ENCODE data around the gene ANTXR1.

DNA sequence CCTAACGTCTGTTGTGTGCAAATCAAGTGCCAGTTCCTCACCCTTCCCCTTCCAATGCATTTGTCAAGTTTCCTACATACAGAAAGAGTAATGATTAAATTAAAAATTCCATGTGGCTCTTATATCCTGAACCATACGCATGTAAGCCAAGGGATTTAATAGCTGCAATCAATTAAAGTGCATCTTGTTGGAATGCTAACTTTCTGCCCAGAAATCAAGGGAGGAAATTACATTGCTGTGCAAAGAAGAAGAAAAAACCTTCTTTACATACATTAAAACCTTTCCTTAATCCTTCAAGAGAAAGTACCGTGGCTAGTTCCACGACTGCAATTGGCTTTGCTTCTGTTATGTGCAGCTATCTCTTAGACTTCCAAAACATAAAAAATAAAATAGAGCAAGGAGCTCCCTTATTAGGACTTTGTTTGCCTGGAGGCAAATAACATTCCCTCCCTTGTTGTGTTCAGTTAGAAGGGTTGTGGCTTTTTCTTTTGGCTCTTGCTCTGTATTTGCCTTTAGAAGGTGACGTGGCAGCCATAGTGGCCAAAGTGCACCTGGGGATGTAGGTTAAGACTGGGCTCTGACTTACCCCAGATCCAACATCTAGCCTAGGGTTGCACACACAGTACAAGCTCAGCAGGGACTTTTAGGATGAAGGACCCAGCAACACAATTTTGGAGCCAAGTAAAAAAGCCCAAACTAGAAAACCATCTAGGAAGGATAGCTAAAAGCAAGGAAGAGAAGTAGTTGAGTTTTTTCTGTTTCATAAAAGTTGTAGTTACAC, 158.3 kb downstream of the ANTXR1 start:
- TF ChIP-seq, protein P1, sequence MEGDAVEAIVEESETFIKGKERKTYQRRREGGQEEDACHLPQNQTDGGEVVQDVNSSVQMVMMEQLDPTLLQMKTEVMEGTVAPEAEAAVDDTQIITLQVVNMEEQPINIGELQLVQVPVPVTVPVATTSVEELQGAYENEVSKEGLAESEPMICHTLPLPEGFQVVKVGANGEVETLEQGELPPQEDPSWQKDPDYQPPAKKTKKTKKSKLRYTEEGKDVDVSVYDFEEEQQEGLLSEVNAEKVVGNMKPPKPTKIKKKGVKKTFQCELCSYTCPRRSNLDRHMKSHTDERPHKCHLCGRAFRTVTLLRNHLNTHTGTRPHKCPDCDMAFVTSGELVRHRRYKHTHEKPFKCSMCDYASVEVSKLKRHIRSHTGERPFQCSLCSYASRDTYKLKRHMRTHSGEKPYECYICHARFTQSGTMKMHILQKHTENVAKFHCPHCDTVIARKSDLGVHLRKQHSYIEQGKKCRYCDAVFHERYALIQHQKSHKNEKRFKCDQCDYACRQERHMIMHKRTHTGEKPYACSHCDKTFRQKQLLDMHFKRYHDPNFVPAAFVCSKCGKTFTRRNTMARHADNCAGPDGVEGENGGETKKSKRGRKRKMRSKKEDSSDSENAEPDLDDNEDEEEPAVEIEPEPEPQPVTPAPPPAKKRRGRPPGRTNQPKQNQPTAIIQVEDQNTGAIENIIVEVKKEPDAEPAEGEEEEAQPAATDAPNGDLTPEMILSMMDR (IDR thresholded peaks at IDR 0.05; ENCODE audit: borderline replicate concordance, extremely low read depth, low read length, poor library complexity, severe bottlenecking), result no peak
- TF ChIP-seq EZH2 (IDR thresholded peaks at IDR 0.05; ENCODE audit: borderline replicate concordance, low read depth, low read length, severe bottlenecking), result no peak

All from DND-41 (cell line).